DND-41 (cell line): Measurements from ENCODE around the gene MYL3.

Experiments used
- CTCF ChIP-seq: IDR thresholded peaks from 2 replicates; pipeline ENCODE4 v1.5.1; 2012; ENCODE audit warnings: borderline replicate concordance, low read length, moderate library complexity, mild to moderate bottlenecking; ENCODE audit not compliant: poor library complexity, severe bottlenecking; ENCODE audit errors: extremely low read depth
- EZH2 ChIP-seq: IDR thresholded peaks from 3 replicates; pipeline ENCODE4 v1.6.1; 2012; ENCODE audit warnings: borderline replicate concordance, low read depth, mild to moderate bottlenecking, moderate library complexity, low read length, inconsistent platforms; ENCODE audit not compliant: severe bottlenecking

- TF ChIP-seq CTCF (no peak), EZH2 (no peak)
Measured at GRCh38 chr3:46890132-46890531, 26.9 kb upstream of the MYL3 start.
